Neuronal stem cell (in vitro differentiated cells): ENCODE data around the gene OCEL1.

Source experiments
- DNase-seq: peaks from one replicate; pipeline ENCODE4 v3.0.0-alpha.2; 2013; ENCODE audit warnings: low spot score
- H2AFZ ChIP-seq: one replicate; pipeline ENCODE4 v1.6.1; 2013; ENCODE audit warnings: mild to moderate bottlenecking, low read length, inconsistent platforms
- H2AK5ac ChIP-seq: 2 replicates; pipeline ENCODE4 v1.6.1; 2013; ENCODE audit warnings: low read depth, mild to moderate bottlenecking, inconsistent platforms, low read length, moderate library complexity, mixed read lengths
- H2BK120ac ChIP-seq: 2 replicates; pipeline ENCODE4 v1.6.1; 2013; ENCODE audit warnings: low read depth, mild to moderate bottlenecking, inconsistent platforms, low read length, moderate library complexity, mixed read lengths
- H2BK12ac ChIP-seq: one replicate; pipeline ENCODE4 v1.6.1; 2013; ENCODE audit warnings: low read length, inconsistent platforms
- H2BK15ac ChIP-seq: 2 replicates; pipeline ENCODE4 v1.6.1; 2013; ENCODE audit warnings: mild to moderate bottlenecking, low read length, inconsistent platforms, mixed read lengths
- H2BK5ac ChIP-seq: one replicate; pipeline ENCODE4 v1.6.1; 2013; ENCODE audit warnings: inconsistent platforms, mild to moderate bottlenecking, low read length, moderate library complexity
- H3K14ac ChIP-seq: one replicate; pipeline ENCODE4 v1.6.1; 2013; ENCODE audit warnings: low read length, inconsistent platforms
- H3K18ac ChIP-seq: 2 replicates; pipeline ENCODE4 v1.6.1; 2013; ENCODE audit warnings: low read length, inconsistent platforms
- H3K23ac ChIP-seq: 2 replicates; pipeline ENCODE4 v1.6.1; 2013; ENCODE audit warnings: low read depth, mild to moderate bottlenecking, mixed read lengths, low read length, inconsistent platforms; ENCODE audit not compliant: poor library complexity
- H3K27ac ChIP-seq: replicated peaks from 3 replicates; pipeline ENCODE4 v1.5.1; 2013; ENCODE audit warnings: low read length, inconsistent platforms
- H3K27me3 ChIP-seq, 3 experiments: 2 replicates each; pipeline ENCODE4 v1.6.1; 2013; ENCODE audit warnings: low read length in 3 of 3, mild to moderate bottlenecking in 2 of 3, inconsistent platforms in 1 of 3, low read depth in 1 of 3, mixed read lengths in 1 of 3, moderate library complexity in 1 of 3; ENCODE audit not compliant: control insufficient read depth in 3 of 3, insufficient read depth in 3 of 3
- H3K36me3 ChIP-seq, 2 donors: replicated peaks in 1 of 2; 2 replicates each; pipeline ENCODE4 v1.6.1; 2013; ENCODE audit warnings: low read length in 2 of 2; ENCODE audit not compliant: control insufficient read depth in 2 of 2, insufficient read depth in 2 of 2
- H3K4ac ChIP-seq: 2 replicates; pipeline ENCODE4 v1.6.1; 2013; ENCODE audit warnings: inconsistent platforms, mild to moderate bottlenecking, low read length, moderate library complexity
- H3K4me1 ChIP-seq, 2 donors: 1 replicate in 1 of 2; 2 replicates in 1 of 2; pipeline ENCODE4 v1.6.1; 2013; ENCODE audit warnings: low read length in 2 of 2, low read depth in 1 of 2; ENCODE audit not compliant: control insufficient read depth in 2 of 2, insufficient read depth in 1 of 2
- H3K4me2 ChIP-seq: one replicate; pipeline ENCODE4 v1.6.1; 2013; ENCODE audit warnings: mild to moderate bottlenecking, low read length, inconsistent platforms; ENCODE audit not compliant: insufficient read depth, poor library complexity, severe bottlenecking
- H3K4me3 ChIP-seq, 2 donors: 2 replicates each; pipeline ENCODE4 v1.5.1; 2013; ENCODE audit warnings: low read length in 2 of 2, mild to moderate bottlenecking in 2 of 2, inconsistent platforms in 1 of 2, moderate library complexity in 1 of 2
- H3K79me1 ChIP-seq: one replicate; pipeline ENCODE4 v1.6.1; 2013; ENCODE audit warnings: low read depth, mild to moderate bottlenecking, inconsistent platforms, low read length, moderate library complexity
- H3K9ac ChIP-seq: one replicate; pipeline ENCODE4 v1.6.1; 2013; ENCODE audit warnings: mild to moderate bottlenecking, low read depth, low read length, inconsistent platforms; ENCODE audit not compliant: poor library complexity
- H3K9me3 ChIP-seq, 2 donors: replicated peaks in 1 of 2; 2 replicates each; pipeline versions ENCODE3 to v1.6.1; 2013; ENCODE audit warnings: low read length in 2 of 2, mild to moderate bottlenecking in 2 of 2, inconsistent platforms in 1 of 2, low read depth in 1 of 2, mixed read lengths in 1 of 2, moderate library complexity in 1 of 2; ENCODE audit not compliant: control insufficient read depth in 2 of 2, insufficient read depth in 1 of 2
- H4K8ac ChIP-seq: one replicate; pipeline ENCODE4 v1.6.1; 2013; ENCODE audit warnings: low read depth, mild to moderate bottlenecking, inconsistent platforms, low read length, moderate library complexity
- H4K91ac ChIP-seq: one replicate; pipeline ENCODE4 v1.6.1; 2013; ENCODE audit warnings: low read length, low read depth, mild to moderate bottlenecking, inconsistent platforms; ENCODE audit not compliant: poor library complexity
- WGBS, 2 donors: extraction: QIAGEN DNeasy Blood & Tissue Kit; methylation state at CpG; one replicate each; pipeline ENCODE4 v1.1.7; 2013; ENCODE audit warnings: missing lambda C conversion rate in 2 of 2, mixed read lengths in 1 of 2; ENCODE audit not compliant: insufficient read length in 2 of 2, insufficient replicate concordance in 1 of 2; ENCODE audit errors: extremely low coverage in 2 of 2; 5-methylcytosine and 5-hydroxymethylcytosine counted together

The OCEL1 gene

GRCh38 chr19:17256130-17256529 is 30.1 kb downstream of the OCEL1 start:
- Histone ChIP-seq H2AFZ (no peak overlapping the region), H2BK15ac (no peak overlapping the region), H3K9ac (no peak overlapping the region), H3K18ac (no peak overlapping the region), H3K4me1 (peaks cover 0 to 2% of the 10 kb centered on the region in 2 donors), H3K4me3 (no peak overlapping the region), H2BK5ac (no peak overlapping the region), H3K23ac (no peak overlapping the region), H3K9me3 (peaks cover 0 to 19% of the 10 kb centered on the region in 2 donors), H3K27me3 (peaks cover 0 to 2% (median 0%) of the 10 kb centered on the region in 3 experiments), H2BK120ac (no peak overlapping the region), H3K79me1 (no peaks in the 10 kb centered on the region), H3K36me3 (no peaks in the 10 kb centered on the region), H2AK5ac (no peak overlapping the region), H4K8ac (no peak overlapping the region), H4K91ac (no peak overlapping the region), H3K27ac (no peak overlapping the region), H2BK12ac (no peak overlapping the region), H3K4me2 (no peak overlapping the region), H3K14ac (no peak overlapping the region), H3K4ac (no peak overlapping the region)
- DNase-seq = no peak
- WGBS, 2 donors = no CpG with 5 or more reads among the region's 3 CpGs

DNA sequence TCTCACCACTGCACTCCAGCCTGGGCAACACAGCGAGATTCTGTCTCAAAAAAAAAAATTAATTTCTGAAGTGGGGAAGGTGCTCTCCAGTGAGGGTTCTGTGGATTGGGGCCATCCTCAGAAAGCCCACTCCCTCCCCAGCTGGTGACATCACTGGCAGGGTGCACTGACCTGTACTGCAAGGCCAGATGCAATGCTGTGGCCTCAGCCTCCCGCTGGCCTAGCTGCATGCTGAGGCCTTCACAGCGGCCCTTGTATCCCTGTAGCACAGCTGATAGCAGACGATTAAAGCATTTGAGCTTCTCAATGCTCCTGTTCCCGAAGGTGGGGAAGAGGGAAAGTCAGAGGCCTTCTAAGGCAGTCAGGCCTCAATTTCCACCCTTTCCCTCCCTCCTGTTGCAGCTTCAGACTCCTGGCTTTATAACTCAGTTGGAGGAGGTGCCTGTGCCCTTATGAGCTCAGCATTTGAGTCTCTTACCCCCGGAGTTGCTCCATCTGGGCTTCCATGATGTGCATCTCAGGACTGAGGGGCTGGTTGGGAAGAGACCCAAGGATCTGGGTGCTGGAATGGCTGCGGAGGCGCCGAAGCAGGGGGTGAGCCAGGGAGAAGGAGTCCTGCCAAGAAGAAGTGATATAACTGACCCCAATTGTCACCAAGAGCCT is 33.2 kb downstream of the OCEL1 start:
- DNase-seq = no peak
- Histone ChIP-seq H4K91ac (no peak overlapping the region), H3K4me1 (peaks cover 0 to 2% of the 10 kb centered on the region in 2 donors), H2BK15ac (no peak overlapping the region), H2AK5ac (no peak overlapping the region), H3K4ac (no peak overlapping the region), H3K9ac (no peak overlapping the region), H2BK12ac (no peak overlapping the region), H3K27me3 (peaks cover 0 to 2% (median 0%) of the 10 kb centered on the region in 3 experiments), H3K27ac (no peak overlapping the region), H2AFZ (peak overlapping the region; percentile 53), H4K8ac (no peak overlapping the region), H3K14ac (no peak overlapping the region), H3K79me1 (no peaks in the 10 kb centered on the region), H3K4me3 (no peak overlapping the region), H3K18ac (no peak overlapping the region), H3K9me3 (peaks cover 0 to 19% of the 10 kb centered on the region in 2 donors), H3K4me2 (no peak overlapping the region), H3K23ac (no peak overlapping the region), H3K36me3 (no peaks in the 10 kb centered on the region), H2BK5ac (no peak overlapping the region), H2BK120ac (no peak overlapping the region)
- no CpG with 5 or more reads among the region's 9 CpGs for WGBS, 2 donors

GRCh38 chr19:17259934-17260333 is 33.9 kb downstream of the OCEL1 start:
- Histone ChIP-seq H2BK12ac (no peak overlapping the region), H3K23ac (no peak overlapping the region), H3K14ac (no peak overlapping the region), H2BK15ac (no peak overlapping the region), H3K79me1 (no peaks in the 10 kb centered on the region), H2BK5ac (no peak overlapping the region), H3K18ac (no peak overlapping the region), H3K27me3 (peaks cover 0 to 2% (median 0%) of the 10 kb centered on the region in 3 experiments), H3K27ac (no peak overlapping the region), H2AK5ac (no peak overlapping the region), H3K4me3 (no peak overlapping the region), H3K9me3 (peaks cover 0 to 19% of the 10 kb centered on the region in 2 donors), H2BK120ac (no peak overlapping the region), H2AFZ (no peak overlapping the region), H4K91ac (no peak overlapping the region), H3K4me1 (peaks cover 0 to 9% of the 10 kb centered on the region in 2 donors), H3K4me2 (no peak overlapping the region), H3K36me3 (no peaks in the 10 kb centered on the region), H4K8ac (no peak overlapping the region), H3K9ac (no peak overlapping the region), H3K4ac (no peak overlapping the region)
- DNase-seq = no peak
- WGBS, 2 donors = no CpG with 5 or more reads among the region's 1 CpG

- H2AK5ac ChIP-seq = no peak overlapping the region
- no peak overlapping the region for H4K91ac ChIP-seq
- H3K9me3 ChIP-seq = peaks cover 0 to 19% of the 10 kb centered on the region in 2 donors
- H3K4me2 ChIP-seq = no peak overlapping the region
- H3K4ac ChIP-seq = no peak overlapping the region
- peaks cover 0 to 2% (median 0%) of the 10 kb centered on the region in 3 experiments for H3K27me3 ChIP-seq
- peak overlapping the region; percentile 91 for H2AFZ ChIP-seq
- H3K4me1 ChIP-seq = peaks cover 0 to 10% of the 10 kb centered on the region in 2 donors
- H3K23ac ChIP-seq = no peak overlapping the region
- H3K9ac ChIP-seq = no peak overlapping the region
- no peak overlapping the region for H2BK15ac ChIP-seq
- no peak overlapping the region for H3K14ac ChIP-seq
- H3K4me3 ChIP-seq = no peak overlapping the region
- H2BK12ac ChIP-seq = no peak overlapping the region
- peak; percentile 58 for DNase-seq
- no peak overlapping the region for H2BK120ac ChIP-seq
- no peak overlapping the region for H2BK5ac ChIP-seq
- H3K79me1 ChIP-seq = no peaks in the 10 kb centered on the region
- no CpG with 5 or more reads among the region's 15 CpGs for WGBS, 2 donors
- no peak overlapping the region for H3K18ac ChIP-seq
- H4K8ac ChIP-seq = no peak overlapping the region
- no peaks in the 10 kb centered on the region for H3K36me3 ChIP-seq
- no peak overlapping the region for H3K27ac ChIP-seq
Observed at GRCh38 chr19:17260842-17261325, 34.9 kb downstream of the OCEL1 start.
